Dedifferentiated amniotic fluid mesenchymal stem cell (primary cell): ENCODE results near the gene ZFHX3.

Source experiments
- DNase-seq: peaks from one replicate; pipeline ENCODE4 v3.0.0-alpha.2; 2016; ENCODE audit errors: extremely low spot score

ZFHX3 gene

GRCh38 chr16:72800524-72801161 lies 247.3 kb downstream of the ZFHX3 start:
- DNase-seq, result no peak

GRCh38 chr16:72798264-72798663 lies 249.7 kb downstream of the ZFHX3 start:
- no peak for DNase-seq

GRCh38 chr16:72797621-72798020 lies 250.3 kb downstream of the ZFHX3 start:
- no peak for DNase-seq

- no peak for DNase-seq
Observed at GRCh38 chr16:72796222-72796621, 251.7 kb downstream of the ZFHX3 start.

- DNase-seq, result no peak
Observed at GRCh38 chr16:72794986-72795385, 252.9 kb downstream of the ZFHX3 start.

GRCh38 chr16:72794319-72794718 lies 253.6 kb downstream of the ZFHX3 start:
- DNase-seq, result no peak

GRCh38 chr16:72793716-72794115 lies 254.2 kb downstream of the ZFHX3 start:
- no peak for DNase-seq

GRCh38 chr16:72793017-72793416 lies 254.9 kb downstream of the ZFHX3 start:
- DNase-seq, result no peak

GRCh38 chr16:72791786-72792185 lies 256.1 kb downstream of the ZFHX3 start:
- DNase-seq, result no peak

GRCh38 chr16:72789921-72790320 lies 258.0 kb downstream of the ZFHX3 start:
- no peak for DNase-seq

- DNase-seq, result no peak
Observed at GRCh38 chr16:72789465-72789864, 258.5 kb downstream of the ZFHX3 start.

GRCh38 chr16:72788269-72788809 lies 259.6 kb downstream of the ZFHX3 start:
- DNase-seq, result no peak

- peak; percentile 80 for DNase-seq
Observed at GRCh38 chr16:72787514-72788268, 260.2 kb downstream of the ZFHX3 start.

- DNase-seq, result no peak
Observed at GRCh38 chr16:72787130-72787513, 260.8 kb downstream of the ZFHX3 start.

- DNase-seq, result no peak
Observed at GRCh38 chr16:72786606-72787005, 261.3 kb downstream of the ZFHX3 start.

GRCh38 chr16:72785886-72786285 lies 262.0 kb downstream of the ZFHX3 start:
- no peak for DNase-seq

GRCh38 chr16:72785171-72785570 lies 262.8 kb downstream of the ZFHX3 start:
- DNase-seq, result no peak

- DNase-seq, result no peak
Observed at GRCh38 chr16:72783716-72784318, 264.1 kb downstream of the ZFHX3 start.

- no peak for DNase-seq
Observed at GRCh38 chr16:72769876-72770275, 278.1 kb downstream of the ZFHX3 start.

- DNase-seq, result no peak
Observed at GRCh38 chr16:72768591-72768990, 279.3 kb downstream of the ZFHX3 start.

GRCh38 chr16:72766506-72766905 lies 281.4 kb downstream of the ZFHX3 start:
- DNase-seq, result no peak

- DNase-seq, result no peak
Observed at GRCh38 chr16:72764015-72764654, 283.8 kb downstream of the ZFHX3 start.
